GM23338 (cell line): ENCODE measurements around the gene NARS2.

ENCODE experiments used
- CTCF ChIP-seq, 2 experiments: fragments of 200-600 bp in 1 of 2; sonication (generic) in 1 of 2; conservative IDR thresholded peaks; 2 replicates each; pipeline versions ENCODE4 v1.5.1 to v1.6.1; 2016 to 2017; ENCODE audit warnings: antibody characterized with exemption in 2 of 2, low read depth in 2 of 2, mild to moderate bottlenecking in 2 of 2, moderate library complexity in 1 of 2
- EZH2 ChIP-seq: fragments of 200-600 bp; sonication (generic); IDR thresholded peaks from one replicate; pipeline ENCODE4 v1.8.0; 2017; ENCODE audit warnings: antibody characterized with exemption, mild to moderate bottlenecking, low read depth; ENCODE audit not compliant: unreplicated experiment
- EZH2phosphoT487 ChIP-seq: fragments of 200-600 bp; sonication (generic); IDR thresholded peaks from one replicate; pipeline ENCODE4 v1.8.1; 2018; ENCODE audit warnings: antibody characterized with exemption; ENCODE audit not compliant: unreplicated experiment
- POLR2AphosphoS5 ChIP-seq: IDR thresholded peaks from 2 replicates; pipeline ENCODE4 v1.6.1; 2016; ENCODE audit warnings: antibody characterized with exemption, low read depth

DNA sequence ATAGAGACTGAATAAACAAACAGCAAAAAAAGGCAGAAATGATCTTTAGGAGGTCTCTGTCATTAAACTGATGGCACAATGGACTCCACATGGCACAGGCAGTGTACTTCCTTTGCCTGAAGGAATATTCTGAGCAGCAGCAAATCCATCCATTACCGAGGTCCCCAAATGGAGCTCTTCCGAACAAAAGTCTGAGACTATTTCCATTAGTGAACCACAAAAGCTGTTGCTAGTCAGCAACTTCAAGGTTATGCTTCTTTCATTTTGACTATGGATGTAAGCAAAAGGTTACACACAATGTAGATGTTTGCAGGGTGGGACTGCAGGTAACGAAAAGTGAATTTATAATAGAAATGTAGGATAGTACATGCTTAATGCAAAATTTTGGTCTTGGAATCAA lies 14.5 kb downstream of the NARS2 start:
- no peak for TF ChIP-seq EZH2
- TF ChIP-seq POLR2AphosphoS5: no peak
- TF ChIP-seq CTCF (conservative IDR thresholded peaks at IDR 0.05; ENCODE audit: low read depth in 2 of 2): no peak
- TF ChIP-seq EZH2phosphoT487: no peak
